ENCODE measurements around the gene NAIF1.
"Not testable (repeated sequence)": the region's sequence is repeated elsewhere in the genome, so short reads cannot be mapped to it uniquely, and the experiment has no call there.

Gene NAIF1

GRCh38 chr9:128051932-128052709 is 15.0 kb downstream of the NAIF1 start:
- Mint-ChIP-seq H3K27me3 (ENCODE audit: low read depth) (peaks cover 7% of the 10 kb centered on the region), H3K27ac (no peak overlapping the region), H3K36me3 (ENCODE audit: low read depth) (no peaks in the 10 kb centered on the region), H3K4me3 (no peak overlapping the region), H3K4me1 (ENCODE audit: low read depth) (peaks cover 1% of the 10 kb centered on the region), H3K9me3 (no peaks in the 10 kb centered on the region)
- no peak for DNase-seq (ENCODE audit: low spot score)

- no peaks in the 10 kb centered on the region for H3K36me3 Mint-ChIP-seq (ENCODE audit: low read depth)
- no peak for DNase-seq (ENCODE audit: low spot score)
- peaks cover 7% of the 10 kb centered on the region for H3K27me3 Mint-ChIP-seq (ENCODE audit: low read depth)
- H3K9me3 Mint-ChIP-seq: no peaks in the 10 kb centered on the region
- peaks cover 1% of the 10 kb centered on the region for H3K4me1 Mint-ChIP-seq (ENCODE audit: low read depth)
- no peak overlapping the region for H3K4me3 Mint-ChIP-seq
- no peak overlapping the region for H3K27ac Mint-ChIP-seq
Measured at GRCh38 chr9:128049843-128050242, 17.3 kb downstream of the NAIF1 start.

- no peak overlapping the region for H3K4me3 Mint-ChIP-seq
- no peak overlapping the region for H3K27ac Mint-ChIP-seq
- no peak for DNase-seq (ENCODE audit: low spot score)
Measured at GRCh38 chr9:128048663-128049062, 18.5 kb downstream of the NAIF1 start.

GRCh38 chr9:128047231-128047630 is 19.9 kb downstream of the NAIF1 start:
- no peak overlapping the region for H3K4me3 Mint-ChIP-seq
- peaks cover 1% of the 10 kb centered on the region for H3K4me1 Mint-ChIP-seq (ENCODE audit: low read depth)
- no peak overlapping the region for H3K27ac Mint-ChIP-seq
- no peaks in the 10 kb centered on the region for H3K36me3 Mint-ChIP-seq (ENCODE audit: low read depth)
- H3K27me3 Mint-ChIP-seq (ENCODE audit: low read depth): peaks cover 3% of the 10 kb centered on the region
- no peaks in the 10 kb centered on the region for H3K9me3 Mint-ChIP-seq
- no peak for DNase-seq (ENCODE audit: low spot score)

More at GRCh38 chr9:128048663-128049062, 18.5 kb downstream of the NAIF1 start:
- Mint-ChIP-seq H3K36me3 (ENCODE audit: low read depth) (no peaks in the 10 kb centered on the region), H3K27me3 (ENCODE audit: low read depth) (peaks cover 4% of the 10 kb centered on the region), H3K9me3 (no peaks in the 10 kb centered on the region), H3K4me1 (ENCODE audit: low read depth) (peaks cover 1% of the 10 kb centered on the region)

GRCh38 chr9:128045831-128046230 is 21.3 kb downstream of the NAIF1 start:
- H3K27me3 Mint-ChIP-seq (ENCODE audit: low read depth): peaks cover 5% of the 10 kb centered on the region
- H3K9me3 Mint-ChIP-seq: no peaks in the 10 kb centered on the region
- H3K27ac Mint-ChIP-seq: no peak overlapping the region
- no peak for DNase-seq (ENCODE audit: low spot score)
- H3K36me3 Mint-ChIP-seq (ENCODE audit: low read depth): no peaks in the 10 kb centered on the region
- H3K4me3 Mint-ChIP-seq: no peak overlapping the region
- peaks cover 1% of the 10 kb centered on the region for H3K4me1 Mint-ChIP-seq (ENCODE audit: low read depth)

- H3K9me3 Mint-ChIP-seq; DNase-seq (ENCODE audit: low spot score); H3K27ac Mint-ChIP-seq; H3K4me3 Mint-ChIP-seq; H3K4me1 Mint-ChIP-seq (ENCODE audit: low read depth); H3K36me3 Mint-ChIP-seq (ENCODE audit: low read depth); H3K27me3 Mint-ChIP-seq (ENCODE audit: low read depth): not testable (repeated sequence)
Measured at GRCh38 chr9:128045409-128045808, 21.7 kb downstream of the NAIF1 start.

DNA sequence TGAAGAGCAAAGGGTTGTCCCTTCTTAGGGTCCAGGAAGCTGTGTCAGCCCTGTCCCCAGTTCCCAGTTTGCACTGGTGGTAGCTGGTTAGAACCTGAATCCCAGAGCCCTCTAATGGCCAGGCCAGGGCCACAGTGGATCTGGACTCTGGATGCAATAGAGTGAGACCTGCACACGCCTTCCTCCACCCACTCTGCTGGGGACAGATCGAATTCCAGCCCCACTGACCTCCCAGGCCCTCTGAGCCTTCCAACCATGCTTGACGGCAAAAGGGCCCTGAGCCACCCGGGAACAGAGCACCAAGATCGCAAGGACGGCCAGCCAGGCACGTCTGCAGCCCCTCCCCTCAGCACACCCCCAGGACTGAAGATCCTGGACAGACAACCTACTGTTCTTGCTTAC is 23.7 kb downstream of the NAIF1 start:
- H3K36me3 Mint-ChIP-seq (ENCODE audit: low read depth): no peaks in the 10 kb centered on the region
- no peak overlapping the region for H3K4me3 Mint-ChIP-seq
- peaks cover 5% of the 10 kb centered on the region for H3K27me3 Mint-ChIP-seq (ENCODE audit: low read depth)
- no peak for DNase-seq (ENCODE audit: low spot score)
- no peaks in the 10 kb centered on the region for H3K9me3 Mint-ChIP-seq
- H3K4me1 Mint-ChIP-seq (ENCODE audit: low read depth): no peaks in the 10 kb centered on the region
- H3K27ac Mint-ChIP-seq: no peak overlapping the region

DNA sequence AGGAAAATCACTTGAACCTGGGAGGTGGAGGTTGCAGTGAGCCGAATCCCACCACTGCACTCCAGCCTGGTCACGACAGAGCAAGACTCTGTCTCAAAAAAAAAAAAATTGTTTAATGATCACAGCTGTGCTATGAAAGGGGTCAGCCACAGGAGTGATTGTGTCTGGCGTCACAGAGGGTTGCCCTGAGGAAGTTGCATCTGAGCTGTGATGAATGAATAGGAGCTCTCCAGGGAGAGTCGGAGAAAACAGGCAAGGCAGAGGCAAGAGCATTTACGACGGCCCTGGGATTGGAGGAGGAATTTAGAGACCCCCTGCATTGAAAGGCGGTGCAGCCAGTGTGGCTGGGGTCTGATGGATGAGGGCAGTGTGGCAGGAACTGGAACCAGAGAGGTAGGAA is 25.1 kb downstream of the NAIF1 start:
- Mint-ChIP-seq H3K9me3 (no peaks in the 10 kb centered on the region), H3K27ac (no peak overlapping the region), H3K4me1 (ENCODE audit: low read depth) (no peaks in the 10 kb centered on the region), H3K36me3 (ENCODE audit: low read depth) (no peaks in the 10 kb centered on the region), H3K4me3 (no peak overlapping the region), H3K27me3 (ENCODE audit: low read depth) (peaks cover 5% of the 10 kb centered on the region)
- no peak for DNase-seq (ENCODE audit: low spot score)

DNA sequence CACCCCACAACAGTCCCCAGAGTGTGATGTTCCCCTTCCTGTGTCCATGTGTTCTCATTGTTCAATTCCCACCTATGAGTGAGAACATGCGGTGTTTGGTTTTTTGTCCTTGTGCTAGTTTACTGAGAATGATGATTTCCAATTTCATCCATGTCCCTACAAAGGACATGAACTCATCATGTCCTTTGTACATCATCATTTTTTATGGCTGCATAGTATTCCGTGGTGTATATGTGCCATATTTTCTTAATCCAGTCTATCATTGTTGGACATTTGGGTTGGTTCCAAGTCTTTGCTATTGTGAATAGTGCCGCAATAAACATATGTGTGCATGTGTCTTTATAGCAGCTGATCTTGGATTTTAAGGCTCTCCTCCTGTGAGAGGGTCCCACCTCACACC is 26.3 kb downstream of the NAIF1 start:
- not testable (repeated sequence) for H3K4me1 Mint-ChIP-seq (ENCODE audit: low read depth); H3K36me3 Mint-ChIP-seq (ENCODE audit: low read depth); H3K27ac Mint-ChIP-seq; H3K9me3 Mint-ChIP-seq; DNase-seq (ENCODE audit: low spot score); H3K4me3 Mint-ChIP-seq; H3K27me3 Mint-ChIP-seq (ENCODE audit: low read depth)

DNA sequence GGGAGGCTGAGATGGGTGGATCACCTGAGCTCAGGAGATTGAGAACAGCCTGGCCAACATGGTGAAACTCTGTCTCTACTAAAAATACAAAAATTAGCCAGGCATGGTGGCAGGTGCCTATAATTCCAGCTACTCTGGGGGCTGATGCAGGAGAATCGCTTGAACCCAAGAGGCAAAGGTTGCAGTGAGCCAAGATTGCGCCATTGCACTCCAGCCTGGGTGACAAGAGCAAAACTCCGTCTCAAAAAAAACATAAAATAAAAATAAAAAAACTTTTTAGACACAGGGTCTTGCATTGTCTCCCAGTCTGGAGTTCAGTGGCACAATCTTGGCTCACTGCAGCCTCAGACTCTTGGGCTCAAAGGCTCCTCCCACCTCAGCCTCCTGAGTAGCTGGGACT is 30.6 kb downstream of the NAIF1 start:
- H3K4me3 Mint-ChIP-seq; H3K9me3 Mint-ChIP-seq; H3K27me3 Mint-ChIP-seq (ENCODE audit: low read depth); DNase-seq (ENCODE audit: low spot score); H3K27ac Mint-ChIP-seq; H3K36me3 Mint-ChIP-seq (ENCODE audit: low read depth): not testable (repeated sequence)
- peaks cover 21% of the 10 kb centered on the region for H3K4me1 Mint-ChIP-seq (ENCODE audit: low read depth)

GRCh38 chr9:128034821-128035652 is 32.1 kb downstream of the NAIF1 start:
- Mint-ChIP-seq H3K27ac (peak overlapping the region; percentile 10), H3K36me3 (ENCODE audit: low read depth) (peaks cover 6% of the 10 kb centered on the region), H3K4me1 (ENCODE audit: low read depth) (peaks cover 27% of the 10 kb centered on the region), H3K9me3 (peaks cover 3% of the 10 kb centered on the region), H3K4me3 (peak overlapping the region; percentile 64), H3K27me3 (ENCODE audit: low read depth) (no peaks in the 10 kb centered on the region)
- DNase-seq (ENCODE audit: low spot score): peak; percentile 61

DNA sequence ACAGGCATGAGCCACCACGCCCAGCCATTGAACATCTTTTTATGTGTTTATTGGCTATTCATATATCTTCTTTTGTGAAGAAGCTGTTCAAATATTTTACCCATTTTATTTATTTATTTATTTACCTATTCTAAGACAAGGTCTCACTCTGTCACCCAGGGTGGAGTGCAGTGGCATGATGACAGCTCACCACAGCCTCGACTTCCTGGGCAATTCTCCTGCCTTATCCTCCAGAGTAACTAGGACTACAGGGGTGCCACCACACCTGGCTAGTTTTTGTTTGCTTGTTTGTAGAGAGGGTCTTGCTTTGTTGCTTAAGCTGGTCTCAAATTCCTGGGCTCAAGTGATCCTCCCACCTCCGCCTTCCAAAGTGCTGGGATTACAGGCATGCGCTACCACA is 33.5 kb downstream of the NAIF1 start:
- no peak for DNase-seq (ENCODE audit: low spot score)
- Mint-ChIP-seq H3K4me1 (ENCODE audit: low read depth) (peaks cover 36% of the 10 kb centered on the region), H3K27ac (peak overlapping the region; percentile 92), H3K27me3 (ENCODE audit: low read depth) (no peaks in the 10 kb centered on the region), H3K4me3 (peak overlapping the region; percentile 78), H3K36me3 (ENCODE audit: low read depth) (peaks cover 6% of the 10 kb centered on the region), H3K9me3 (peaks cover 3% of the 10 kb centered on the region)

DNA sequence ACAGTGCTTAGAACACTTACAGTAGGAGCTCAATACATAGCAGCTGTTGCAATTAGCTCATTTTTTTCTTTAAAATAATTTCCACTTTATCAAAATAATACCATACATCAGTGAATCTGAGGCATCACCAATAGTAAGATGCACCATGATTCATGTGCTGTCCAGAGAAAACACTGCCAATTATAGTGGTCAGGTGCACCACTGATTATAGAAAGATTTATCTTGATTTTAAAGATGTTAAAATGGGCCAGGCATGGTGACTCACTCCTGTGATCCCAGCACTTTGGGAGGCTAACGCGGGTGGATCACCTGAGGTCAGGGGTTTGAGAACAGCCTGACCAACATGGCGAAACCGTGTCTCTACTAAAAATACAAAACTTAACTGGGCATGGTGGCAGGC is 39.4 kb downstream of the NAIF1 start:
- DNase-seq (ENCODE audit: low spot score): no peak
- H3K4me3 Mint-ChIP-seq: peak overlapping the region; percentile 78
- no peaks in the 10 kb centered on the region for H3K27me3 Mint-ChIP-seq (ENCODE audit: low read depth)
- H3K27ac Mint-ChIP-seq: peak overlapping the region; percentile 96
- H3K9me3 Mint-ChIP-seq: peaks cover 3% of the 10 kb centered on the region
- peaks cover 3% of the 10 kb centered on the region for H3K36me3 Mint-ChIP-seq (ENCODE audit: low read depth)
- H3K4me1 Mint-ChIP-seq (ENCODE audit: low read depth): peaks cover 73% of the 10 kb centered on the region

- Mint-ChIP-seq H3K36me3 (ENCODE audit: low read depth) (peaks cover 3% of the 10 kb centered on the region), H3K4me3 (peak overlapping the region; percentile 78), H3K9me3 (peaks cover 3% of the 10 kb centered on the region), H3K27me3 (ENCODE audit: low read depth) (no peaks in the 10 kb centered on the region), H3K4me1 (ENCODE audit: low read depth) (peaks cover 78% of the 10 kb centered on the region), H3K27ac (peak overlapping the region; percentile 96)
- peak; percentile 64 for DNase-seq (ENCODE audit: low spot score)
Measured at GRCh38 chr9:128026773-128027541, 40.2 kb downstream of the NAIF1 start.

All from T-helper 2 cell treated with Interferon-gamma antibody and Interleukin-4, amounts not matched to agents 5 μg/mL and 100 μg/mL, for 36 hours (primary cell).